HG03571 (cell line): ENCODE measurements around the gene NBAS.
A peak's percentile ranks its signal among the peaks of the same experiment; 100 is the strongest.

Source experiments
- ATAC-seq: cut with Tn5 transposase; IDR thresholded peaks from one replicate; pipeline ENCODE4 v1.9.1; 2021; ENCODE audit not compliant: unreplicated experiment

Gene NBAS

DNA sequence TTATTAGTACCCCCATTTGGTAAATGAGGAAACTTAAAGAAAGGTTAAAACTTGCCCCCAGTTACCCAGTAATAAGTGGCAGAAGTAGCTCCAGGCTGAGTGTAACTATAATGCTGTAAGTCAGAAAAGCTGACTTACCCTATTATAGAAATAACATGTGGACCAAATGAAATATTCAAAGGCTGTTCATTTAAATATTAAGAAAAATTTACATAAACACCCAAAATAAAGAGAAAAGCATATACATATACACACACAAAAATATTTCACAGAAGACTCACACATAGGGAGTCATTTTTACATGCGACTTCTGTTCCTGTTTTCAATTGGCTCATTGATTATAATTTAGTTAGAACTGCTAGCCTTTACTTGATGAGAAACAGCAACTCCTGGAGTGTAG is 189.1 kb downstream of the NBAS start:
- no peak for ATAC-seq

GRCh38 chr2:15369129-15369528 is 192.0 kb downstream of the NBAS start:
- no peak for ATAC-seq

- peak; percentile 77 for ATAC-seq
Observed at GRCh38 chr2:15367715-15368114, 193.4 kb downstream of the NBAS start.

DNA sequence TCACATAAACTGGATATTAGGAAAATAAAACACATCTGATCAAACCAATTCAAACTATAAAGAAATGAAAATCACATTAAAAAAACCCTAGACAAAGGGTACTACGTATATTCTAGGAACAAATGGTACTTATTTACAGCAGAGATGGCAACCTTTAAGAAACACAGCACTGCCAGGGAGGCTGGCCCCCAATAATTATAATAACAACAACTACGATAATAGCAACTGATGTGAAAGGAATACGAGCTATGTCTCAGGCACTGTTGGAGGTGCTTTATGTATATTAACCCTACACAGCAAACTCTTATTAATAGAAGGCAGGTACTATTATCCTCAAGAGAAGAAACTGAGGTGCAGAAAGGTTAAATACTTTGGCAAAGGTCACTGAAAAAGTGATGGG is 193.9 kb downstream of the NBAS start:
- ATAC-seq = no peak

GRCh38 chr2:15365411-15365810 is 195.7 kb downstream of the NBAS start:
- no peak for ATAC-seq

- ATAC-seq = no peak
Observed at GRCh38 chr2:15364561-15364960, 196.6 kb downstream of the NBAS start.

DNA sequence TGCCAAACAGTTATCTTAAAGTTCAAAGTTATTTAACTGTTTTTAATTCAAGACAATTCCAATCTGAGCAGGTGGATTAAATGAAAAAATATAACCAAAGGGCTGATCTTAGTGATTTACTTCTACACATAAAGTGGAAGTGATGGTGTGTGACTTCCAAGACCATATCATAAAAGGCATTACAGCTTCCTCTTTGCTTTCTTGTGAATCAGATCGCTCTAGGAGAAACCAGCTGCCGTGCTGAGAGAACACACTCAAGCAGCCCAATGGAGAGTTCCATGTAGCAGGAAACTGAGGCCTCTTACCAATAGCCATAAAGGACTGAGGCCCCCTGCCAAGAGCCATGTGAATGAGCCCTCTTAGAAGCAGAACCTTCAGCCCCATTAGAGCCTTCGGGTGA is 197.4 kb downstream of the NBAS start:
- ATAC-seq = no peak

- no peak for ATAC-seq
Observed at GRCh38 chr2:15363142-15363541, 198.0 kb downstream of the NBAS start.

DNA sequence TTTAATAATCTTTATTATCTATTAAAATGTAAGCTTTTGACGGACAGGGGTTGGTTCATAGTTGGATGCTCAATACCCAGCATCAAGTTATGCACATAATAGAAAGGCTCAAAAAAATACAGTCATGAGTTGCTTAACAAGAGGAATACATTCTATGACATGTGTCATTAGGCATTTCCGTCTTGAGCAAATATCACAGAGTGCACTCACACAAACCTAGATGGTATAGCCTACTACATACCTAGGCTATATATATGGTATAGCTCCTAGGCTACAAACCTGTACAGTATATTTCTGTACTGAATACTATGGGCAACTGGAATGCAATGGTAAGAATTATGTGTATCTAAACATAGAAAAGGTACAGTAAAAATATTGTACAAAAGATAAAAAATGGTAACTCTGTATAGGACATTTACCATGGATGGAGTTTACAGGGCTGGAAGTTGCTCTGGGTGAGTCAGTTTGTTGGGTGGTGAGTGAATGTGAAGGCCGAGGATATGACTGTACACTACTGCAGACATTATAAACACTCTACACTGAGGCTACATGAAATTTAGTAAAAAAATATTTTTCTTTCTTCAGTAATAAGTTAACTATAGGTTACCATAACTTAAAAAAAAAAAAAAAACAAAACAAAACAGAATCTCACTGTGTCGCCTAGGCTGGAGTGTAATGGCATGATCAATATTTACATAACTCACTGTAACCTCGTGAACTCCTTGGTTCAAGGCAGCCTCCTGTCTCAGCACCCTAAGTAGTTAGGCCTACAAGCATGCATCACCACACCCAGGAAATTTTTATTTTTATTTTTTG is 201.2 kb downstream of the NBAS start:
- no peak for ATAC-seq

- no peak for ATAC-seq
Observed at GRCh38 chr2:15357922-15358321, 203.2 kb downstream of the NBAS start.

DNA sequence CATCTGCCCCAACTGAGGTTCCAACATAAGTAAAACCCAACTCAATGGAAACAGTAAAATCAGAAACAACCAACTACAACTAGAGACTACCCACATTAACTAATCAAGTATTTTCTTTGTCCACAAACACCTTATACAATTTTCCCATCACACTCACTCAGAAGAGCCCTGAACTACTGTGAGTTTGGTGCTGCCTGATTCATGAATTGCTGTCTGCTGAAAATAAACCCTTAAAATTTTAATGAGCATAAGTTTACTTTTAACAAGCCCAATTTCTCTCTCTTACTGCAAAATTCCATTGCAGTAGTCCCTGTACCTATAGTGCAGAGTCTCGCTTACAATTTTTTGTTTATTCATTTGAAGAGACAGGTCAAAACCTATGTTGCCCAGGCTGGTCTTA is 203.9 kb downstream of the NBAS start:
- no peak for ATAC-seq

DNA sequence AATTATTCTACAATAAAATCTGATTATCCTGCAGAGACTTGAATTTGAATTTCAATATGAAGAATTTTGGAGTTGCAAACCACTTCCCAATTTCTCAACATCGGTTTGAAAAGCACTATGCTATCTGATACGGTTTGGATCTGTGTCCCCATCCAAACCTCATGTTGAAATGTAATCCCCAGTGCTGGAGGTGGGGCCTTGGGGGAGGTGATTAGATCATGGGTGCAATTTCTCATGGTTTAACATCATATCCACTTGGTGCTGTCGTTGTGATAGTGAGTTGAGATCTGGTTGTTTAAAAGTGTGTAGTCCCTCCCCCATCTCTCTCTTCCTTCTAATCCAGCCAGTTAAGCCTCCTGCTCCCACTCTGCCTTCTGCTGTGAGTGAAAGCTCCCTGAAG is 205.7 kb downstream of the NBAS start:
- no peak for ATAC-seq

DNA sequence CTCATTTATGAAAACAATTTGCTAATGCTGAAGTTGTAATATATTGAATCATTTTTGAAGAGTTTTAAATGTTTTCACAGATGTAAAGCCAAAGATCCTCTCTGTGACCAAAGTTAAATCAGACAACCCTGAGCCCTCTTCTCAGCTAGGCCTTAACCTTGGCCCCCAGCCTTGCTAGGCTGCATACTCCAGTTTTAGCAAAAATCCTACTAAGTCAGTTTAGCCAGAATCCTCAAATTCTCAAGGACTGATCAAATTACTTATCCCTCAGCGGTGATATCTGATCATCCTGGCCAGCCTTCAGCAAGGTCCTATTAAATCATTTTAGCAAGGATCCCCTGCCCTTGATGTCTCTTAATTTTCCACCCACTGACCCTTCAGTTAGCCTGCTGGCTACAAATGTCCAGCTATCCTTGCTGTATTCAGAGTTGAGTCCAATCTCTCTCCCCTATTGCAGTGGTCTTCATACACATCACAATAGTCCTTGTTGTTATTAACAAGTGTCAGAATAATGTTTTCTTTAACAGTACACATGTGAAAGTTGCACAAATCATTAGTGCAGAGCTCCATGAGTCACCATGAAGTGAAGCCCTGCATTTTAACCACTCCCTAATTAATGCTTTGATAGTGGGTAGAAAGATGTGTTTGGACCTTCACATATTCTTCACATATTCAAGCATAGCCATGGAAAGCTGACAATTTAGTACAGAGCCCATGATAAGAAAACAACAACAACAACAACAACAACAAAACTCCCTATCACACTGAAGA is 206.4 kb downstream of the NBAS start:
- ATAC-seq = no peak

GRCh38 chr2:15352363-15352762 is 208.8 kb downstream of the NBAS start:
- no peak for ATAC-seq

GRCh38 chr2:15348636-15349035 is 212.5 kb downstream of the NBAS start:
- ATAC-seq = no peak

DNA sequence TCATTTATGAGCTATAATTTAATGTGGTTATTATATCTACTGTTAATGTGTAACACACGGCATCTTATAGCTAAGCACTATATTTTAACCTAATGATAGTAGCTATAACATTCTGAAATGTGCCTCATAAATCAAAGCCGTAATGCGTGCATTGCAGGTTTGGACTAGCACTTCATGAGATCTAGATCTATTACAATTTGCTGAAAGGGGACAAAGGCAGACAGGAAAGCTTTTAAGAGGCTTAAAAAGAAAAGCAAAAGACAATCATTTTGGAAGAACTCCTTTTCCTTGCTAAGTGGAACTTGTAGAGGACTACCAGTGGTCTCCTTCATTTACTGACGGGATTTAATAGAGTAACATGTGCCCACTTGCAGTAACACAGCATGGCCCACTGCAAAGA is 213.1 kb downstream of the NBAS start:
- ATAC-seq = no peak

DNA sequence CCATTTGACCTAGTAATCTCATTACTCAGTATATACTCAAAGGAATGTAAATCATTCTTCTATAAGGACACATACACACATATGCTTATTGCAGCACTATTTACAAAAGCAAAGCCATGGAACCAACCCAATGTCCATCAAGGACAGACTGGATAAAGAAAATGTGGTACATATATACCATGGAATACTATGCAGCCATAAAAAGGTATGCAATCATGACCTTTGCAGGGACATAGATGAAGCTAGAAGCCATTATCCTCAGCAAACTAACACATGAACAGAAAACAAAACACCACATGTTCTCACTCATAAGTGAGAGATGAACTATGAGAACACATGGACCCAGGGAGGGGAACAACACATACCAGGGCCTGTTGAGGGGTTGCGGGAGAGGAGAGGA is 214.5 kb downstream of the NBAS start:
- no peak for ATAC-seq

DNA sequence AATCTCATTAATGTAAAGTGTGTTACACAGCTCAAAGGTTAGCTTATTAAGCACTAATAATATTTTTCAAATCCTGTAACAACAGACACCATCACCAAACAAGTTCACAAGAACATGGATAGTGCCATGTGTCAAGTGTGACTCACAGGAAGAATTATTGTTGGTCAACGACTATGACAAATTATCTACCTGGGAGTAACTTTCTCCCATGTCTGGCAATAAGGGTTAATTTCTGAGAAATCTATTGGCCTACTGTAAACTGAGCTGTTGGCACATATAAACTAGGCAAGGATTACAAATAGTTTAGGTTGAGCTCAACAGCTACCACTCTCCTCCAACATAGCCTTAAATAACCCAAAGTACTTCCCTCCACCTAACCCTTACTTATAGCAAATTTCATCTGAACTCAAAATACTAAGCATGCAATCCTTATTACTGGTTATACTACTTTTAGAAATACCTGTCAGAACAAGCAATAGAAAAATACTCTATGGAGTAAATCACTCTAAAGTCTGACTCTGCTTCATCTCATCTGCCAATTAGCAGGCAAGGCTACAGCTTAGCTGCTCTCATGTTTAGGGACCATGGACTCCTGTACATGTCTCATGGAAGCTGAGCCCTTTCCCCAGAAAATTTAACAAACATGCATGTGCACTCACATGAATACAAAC is 223.0 kb downstream of the NBAS start:
- ATAC-seq = no peak

DNA sequence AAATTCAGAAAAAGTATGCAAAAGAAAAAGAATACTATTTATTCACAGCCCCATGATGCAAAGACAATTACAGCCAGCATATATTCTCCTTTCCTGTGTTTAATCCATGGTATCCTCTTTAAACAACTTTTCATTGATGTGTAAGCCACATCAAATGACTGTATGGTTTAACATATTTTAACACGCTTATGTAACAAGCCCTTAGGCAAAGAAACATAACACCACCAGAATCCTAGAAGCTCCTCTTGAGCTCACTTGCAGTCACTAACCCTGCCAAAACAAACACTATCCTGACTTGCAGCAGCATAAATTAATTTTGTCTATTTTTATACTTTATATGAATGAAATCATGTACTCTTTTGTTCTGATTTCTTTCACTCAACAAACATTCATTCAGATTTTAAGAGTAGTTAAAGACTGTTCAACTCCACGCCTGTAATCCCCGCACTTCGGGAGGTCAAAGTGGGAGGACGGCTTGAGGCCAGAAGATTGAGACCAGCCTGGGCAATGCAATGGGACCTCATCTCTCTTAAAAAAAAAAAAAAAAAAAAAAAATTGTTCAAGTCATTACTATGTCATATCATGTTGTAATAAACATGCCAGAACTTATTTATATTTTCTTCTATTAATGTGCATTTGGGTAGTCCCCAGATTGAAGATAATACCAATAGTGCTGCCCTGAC is 226.3 kb downstream of the NBAS start:
- no peak for ATAC-seq

DNA sequence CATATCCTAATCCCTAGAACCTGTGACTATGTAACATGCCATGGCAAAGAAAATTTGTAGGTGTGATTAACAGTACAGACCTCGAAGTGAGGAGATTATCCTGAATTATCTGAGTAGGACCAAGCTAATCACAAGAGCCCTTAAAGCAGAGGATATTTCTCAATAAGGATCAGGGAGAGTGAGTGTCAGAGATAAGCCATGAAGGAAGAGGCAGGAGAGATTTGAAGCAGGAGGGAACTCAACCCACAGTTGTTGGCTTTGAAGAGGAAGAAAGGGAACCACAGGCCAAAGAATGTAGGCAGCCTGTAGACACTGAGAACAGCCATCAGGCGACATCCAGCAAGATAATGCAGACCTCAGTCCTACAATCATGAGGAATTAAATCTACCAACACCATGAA is 229.3 kb downstream of the NBAS start:
- no peak for ATAC-seq

- no peak for ATAC-seq
Observed at GRCh38 chr2:15325296-15325695, 235.8 kb downstream of the NBAS start.
